ENCODE data around the gene NAP1L4.

Gene NAP1L4

GRCh38 chr11:2902784-2903671 lies 89.1 kb downstream of the NAP1L4 start:
- no peak for DNase-seq

- peak; percentile 82 for DNase-seq
Measured at GRCh38 chr11:2901854-2902783, 90.0 kb downstream of the NAP1L4 start.

GRCh38 chr11:2901196-2901796 lies 90.8 kb downstream of the NAP1L4 start:
- DNase-seq: no peak

- no peak for DNase-seq
Measured at GRCh38 chr11:2899080-2899783, 92.9 kb downstream of the NAP1L4 start.

GRCh38 chr11:2898366-2899079 lies 93.6 kb downstream of the NAP1L4 start:
- no peak for DNase-seq

GRCh38 chr11:2897048-2897447 lies 95.1 kb downstream of the NAP1L4 start:
- no peak for DNase-seq

GRCh38 chr11:2896047-2896446 lies 96.1 kb downstream of the NAP1L4 start:
- DNase-seq: no peak

Data from effector CD8-positive, alpha-beta T cell (primary cell).